SU-DHL-6 (cell line): ENCODE data around the gene ADAMTS15.

ENCODE experiments used
- EZH2phosphoT487 ChIP-seq: fragments of 200-600 bp; sonication (generic), shearing (Covaris generic); conservative IDR thresholded peaks from 2 replicates; pipeline ENCODE4 v1.6.1; 2018; ENCODE audit warnings: mild to moderate bottlenecking, antibody characterized with exemption, low read length, moderate library complexity, mixed read lengths
- TF ChIP-seq, protein P1 (sequence below): fragments of 200-600 bp; sonication (generic); IDR thresholded peaks from one replicate; pipeline ENCODE4 v1.5.1; 2017; ENCODE audit warnings: antibody characterized with exemption, mild to moderate bottlenecking, low read length, moderate library complexity; ENCODE audit not compliant: insufficient read depth, poor library complexity, severe bottlenecking

GRCh38 chr11:130428316-130429119 is 19.9 kb upstream of the ADAMTS15 start, which contains the start of gene ADAMTS8:
- TF ChIP-seq, protein P1, sequence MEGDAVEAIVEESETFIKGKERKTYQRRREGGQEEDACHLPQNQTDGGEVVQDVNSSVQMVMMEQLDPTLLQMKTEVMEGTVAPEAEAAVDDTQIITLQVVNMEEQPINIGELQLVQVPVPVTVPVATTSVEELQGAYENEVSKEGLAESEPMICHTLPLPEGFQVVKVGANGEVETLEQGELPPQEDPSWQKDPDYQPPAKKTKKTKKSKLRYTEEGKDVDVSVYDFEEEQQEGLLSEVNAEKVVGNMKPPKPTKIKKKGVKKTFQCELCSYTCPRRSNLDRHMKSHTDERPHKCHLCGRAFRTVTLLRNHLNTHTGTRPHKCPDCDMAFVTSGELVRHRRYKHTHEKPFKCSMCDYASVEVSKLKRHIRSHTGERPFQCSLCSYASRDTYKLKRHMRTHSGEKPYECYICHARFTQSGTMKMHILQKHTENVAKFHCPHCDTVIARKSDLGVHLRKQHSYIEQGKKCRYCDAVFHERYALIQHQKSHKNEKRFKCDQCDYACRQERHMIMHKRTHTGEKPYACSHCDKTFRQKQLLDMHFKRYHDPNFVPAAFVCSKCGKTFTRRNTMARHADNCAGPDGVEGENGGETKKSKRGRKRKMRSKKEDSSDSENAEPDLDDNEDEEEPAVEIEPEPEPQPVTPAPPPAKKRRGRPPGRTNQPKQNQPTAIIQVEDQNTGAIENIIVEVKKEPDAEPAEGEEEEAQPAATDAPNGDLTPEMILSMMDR, result no peak
- no peak for TF ChIP-seq EZH2phosphoT487
